Right lobe of liver (tissue), 6 donors: ENCODE measurements around the gene DMKN. TPM values are rescaled to one million over a fixed set of nuclear protein-coding genes. Genes with fewer than 3 reads are reported as not detected.

Experiments used
- ATAC-seq, 4 donors: fragments of 200-7000 bp; cut with Tn5 transposase; one replicate each; pipeline ENCODE4 v1.9.1; 2020; ENCODE audit warnings: mild to moderate bottlenecking in 4 of 4, moderate library complexity in 4 of 4
- DNase-seq, 3 donors: peaks; one replicate each; pipeline ENCODE4 v3.0.0-alpha.2; 2020
- H3K27ac ChIP-seq, 3 donors: fragments of 200-600 bp; one replicate each; pipeline ENCODE4 v1.8.0; 2022
- H3K27me3 ChIP-seq, 2 donors: fragments of 200-600 bp; one replicate each; pipeline ENCODE4 v1.8.0; 2022
- H3K36me3 ChIP-seq, 4 donors: fragments of 200-600 bp; sonication (generic) in 1 of 4; one replicate each; pipeline versions ENCODE4 v1.5.1 to v1.8.0; 2017 to 2022; ENCODE audit warnings: control low read depth in 1 of 4
- H3K4me1 ChIP-seq, 4 donors: fragments of 200-600 bp; sonication (generic) in 1 of 4; one replicate each; pipeline versions ENCODE4 v1.5.1 to v1.8.0; 2017 to 2022; ENCODE audit warnings: control low read depth in 1 of 4
- H3K4me3 ChIP-seq, 3 donors: fragments of 200-600 bp; one replicate each; pipeline ENCODE4 v1.8.0; 2022
- H3K9me3 ChIP-seq, 4 donors: fragments of 200-600 bp; sonication (generic) in 1 of 4; one replicate each; pipeline versions ENCODE4 v1.5.1 to v1.8.0; 2017 to 2022; ENCODE audit warnings: control low read depth in 1 of 4
- POLR2A ChIP-seq: fragments of 450-650 bp; IDR thresholded peaks from one replicate; pipeline ENCODE4 v1.6.1; 2017; ENCODE audit warnings: antibody characterized with exemption, mild to moderate bottlenecking
- WGBS: methylation state at CpG from one replicate; pipeline ENCODE4 v1.1.6; 2018; ENCODE audit warnings: low coverage, low lambda C conversion rate; ENCODE audit not compliant: insufficient coverage; ENCODE audit errors: missing lambda C conversion rate; 5-methylcytosine and 5-hydroxymethylcytosine counted together
- intact Hi-C, 2 donors: fragments of 100-400 bp; cut with DNase I; formaldehyde crosslinking; loops; one replicate each; pipeline versions ENCODE4 v1.11.2 to v1.14.1; 2022
- long read RNA-seq: library from polyadenylated mRNA; unstranded; transcript quantifications from one replicate; pipeline ENCODE4 v2.0.0, GENCODE V29; 2019
- total RNA-seq, 6 experiments: library from RNA; depleted of rRNA in 2 of 6; stranded (reverse); fragments of >200 nt in 2 of 6; fragmentation: NEBNext Ultra II Directional in 3 of 6; extraction: Animal tissue kit (Norgen Biotek cat#: 25700) in 3 of 6; gene quantifications; one replicate each; pipeline versions ENCODE4 v1.1.0 to v1.2.4, GENCODE V29; 2016 to 2023
- TF ChIP-seq, protein P1 (sequence below), 4 donors: fragments of 200-600 bp in 3 of 4; fragments of 450-650 bp in 1 of 4; IDR thresholded peaks; one replicate each; pipeline versions ENCODE4 v1.5.1 to v1.8.0; 2016 to 2022; ENCODE audit warnings: antibody characterized with exemption in 4 of 4, mild to moderate bottlenecking in 2 of 4
- donor health status: DM: no; HTN: yes; CAD: no.
- donor health status: DM: no; HTN: no; CAD: no.
- donor health status: DM: no; HTN: no; CAD: no.
- donor health status: DM: no; HTN: yes; CAD: no.
- donor health status: DM: no; HTN: yes; CAD: no.

DMKN gene, protein sequence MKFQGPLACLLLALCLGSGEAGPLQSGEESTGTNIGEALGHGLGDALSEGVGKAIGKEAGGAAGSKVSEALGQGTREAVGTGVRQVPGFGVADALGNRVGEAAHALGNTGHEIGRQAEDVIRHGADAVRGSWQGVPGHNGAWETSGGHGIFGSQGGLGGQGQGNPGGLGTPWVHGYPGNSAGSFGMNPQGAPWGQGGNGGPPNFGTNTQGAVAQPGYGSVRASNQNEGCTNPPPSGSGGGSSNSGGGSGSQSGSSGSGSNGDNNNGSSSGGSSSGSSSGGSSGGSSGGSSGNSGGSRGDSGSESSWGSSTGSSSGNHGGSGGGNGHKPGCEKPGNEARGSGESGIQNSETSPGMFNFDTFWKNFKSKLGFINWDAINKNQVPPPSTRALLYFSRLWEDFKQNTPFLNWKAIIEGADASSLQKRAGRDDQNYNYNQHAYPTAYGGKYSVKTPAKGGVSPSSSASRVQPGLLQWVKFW
- 1 to 10 TPM; 1.0 to 4.0 (median 2.0) TPM for total RNA-seq
- long read RNA-seq, result 0 reads

DNA sequence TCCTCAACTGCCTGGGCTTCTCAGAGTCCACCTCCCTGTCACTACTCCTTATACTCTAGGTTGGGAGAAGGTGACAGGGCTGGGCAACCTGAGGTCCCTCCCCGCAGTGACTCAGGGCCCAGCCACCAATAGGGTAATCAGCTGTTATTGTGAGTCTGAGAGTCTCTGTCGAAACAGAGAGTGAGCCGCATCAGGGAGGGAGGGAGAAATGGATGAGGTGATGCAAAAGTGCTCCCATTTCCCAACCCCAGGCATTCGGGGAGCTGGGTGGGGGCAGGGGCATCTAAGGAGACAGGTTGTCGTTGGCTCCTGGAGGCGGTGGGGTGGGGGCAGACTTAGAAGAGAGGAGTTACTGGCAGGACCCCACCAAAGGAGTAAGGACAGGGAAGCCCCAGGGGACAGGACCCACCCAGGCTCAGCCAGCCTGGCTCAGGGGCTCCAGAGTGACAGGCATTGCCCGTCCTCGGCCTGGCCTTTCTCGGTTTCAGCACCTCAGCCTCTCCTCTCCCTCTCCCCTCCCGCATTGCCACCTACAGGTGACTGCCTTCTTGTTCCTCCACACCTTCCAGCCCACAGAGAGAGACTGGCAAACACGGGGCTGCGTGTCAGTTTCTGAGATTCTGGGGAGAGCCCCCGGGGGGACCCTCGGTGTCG lies at the start of gene DMKN:
TSS of gene DMKN (minus strand) at position 22 of the 654 bp plus-strand sequence. CDS start 174 bp downstream, outside the sequence.
- peaks cover 0 to 10% (median 0%) of the 10 kb centered on the region in 4 donors for H3K4me1 ChIP-seq
- no peak for TF ChIP-seq POLR2A
- TF ChIP-seq, protein P1, sequence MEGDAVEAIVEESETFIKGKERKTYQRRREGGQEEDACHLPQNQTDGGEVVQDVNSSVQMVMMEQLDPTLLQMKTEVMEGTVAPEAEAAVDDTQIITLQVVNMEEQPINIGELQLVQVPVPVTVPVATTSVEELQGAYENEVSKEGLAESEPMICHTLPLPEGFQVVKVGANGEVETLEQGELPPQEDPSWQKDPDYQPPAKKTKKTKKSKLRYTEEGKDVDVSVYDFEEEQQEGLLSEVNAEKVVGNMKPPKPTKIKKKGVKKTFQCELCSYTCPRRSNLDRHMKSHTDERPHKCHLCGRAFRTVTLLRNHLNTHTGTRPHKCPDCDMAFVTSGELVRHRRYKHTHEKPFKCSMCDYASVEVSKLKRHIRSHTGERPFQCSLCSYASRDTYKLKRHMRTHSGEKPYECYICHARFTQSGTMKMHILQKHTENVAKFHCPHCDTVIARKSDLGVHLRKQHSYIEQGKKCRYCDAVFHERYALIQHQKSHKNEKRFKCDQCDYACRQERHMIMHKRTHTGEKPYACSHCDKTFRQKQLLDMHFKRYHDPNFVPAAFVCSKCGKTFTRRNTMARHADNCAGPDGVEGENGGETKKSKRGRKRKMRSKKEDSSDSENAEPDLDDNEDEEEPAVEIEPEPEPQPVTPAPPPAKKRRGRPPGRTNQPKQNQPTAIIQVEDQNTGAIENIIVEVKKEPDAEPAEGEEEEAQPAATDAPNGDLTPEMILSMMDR (IDR thresholded peaks at IDR 0.05), result no peak
- H3K9me3 ChIP-seq, result no peaks in the 10 kb centered on the region
- 34% methylated on average over 11 of the region's 15 CpGs for WGBS
- no peaks in the 10 kb centered on the region for H3K36me3 ChIP-seq
- DNase-seq, result no peak
- H3K27ac ChIP-seq, result no peak within 1 kb of the TSS
- no peaks in the 10 kb centered on the region for H3K27me3 ChIP-seq
- no peak within 1 kb of the TSS for H3K4me3 ChIP-seq
- ATAC-seq, result no peak
- intact Hi-C loops, result no loop called here

DNA sequence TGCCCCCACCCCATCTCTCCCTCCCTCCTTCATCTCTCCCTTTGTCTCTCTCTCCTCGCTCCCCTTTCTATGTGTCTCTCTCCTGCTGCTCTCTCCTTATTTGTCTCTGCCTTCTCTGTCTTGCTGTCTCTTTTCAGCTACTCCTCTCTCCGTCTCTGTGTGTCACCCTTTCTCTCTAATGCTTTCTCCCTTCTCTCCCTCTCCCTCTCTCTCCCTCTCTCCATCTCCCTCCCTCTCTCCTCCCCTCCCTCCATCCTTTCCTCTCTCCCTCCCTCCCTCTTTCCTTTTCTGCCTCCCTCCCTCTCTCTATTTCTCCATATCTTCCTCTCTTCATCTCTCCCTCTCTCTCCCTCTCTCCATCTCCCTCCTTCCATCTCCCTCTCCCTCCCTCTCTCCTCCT lies 49.3 kb upstream of the DMKN start:
- Histone ChIP-seq H3K4me1 (no peaks in the 10 kb centered on the region), H3K36me3 (no peaks in the 10 kb centered on the region), H3K27me3 (no peaks in the 10 kb centered on the region), H3K4me3 (no peak overlapping the region), H3K27ac (no peak overlapping the region), H3K9me3 (no peaks in the 10 kb centered on the region)
- ATAC-seq (no peak), DNase-seq (no peak)
- TF ChIP-seq, protein P1 (IDR thresholded peaks at IDR 0.05), result no peak
- TF ChIP-seq POLR2A, result no peak
- WGBS, result 80% methylated on average over 2 of the region's 2 CpGs
- intact Hi-C loops, result no loop called here

DNA sequence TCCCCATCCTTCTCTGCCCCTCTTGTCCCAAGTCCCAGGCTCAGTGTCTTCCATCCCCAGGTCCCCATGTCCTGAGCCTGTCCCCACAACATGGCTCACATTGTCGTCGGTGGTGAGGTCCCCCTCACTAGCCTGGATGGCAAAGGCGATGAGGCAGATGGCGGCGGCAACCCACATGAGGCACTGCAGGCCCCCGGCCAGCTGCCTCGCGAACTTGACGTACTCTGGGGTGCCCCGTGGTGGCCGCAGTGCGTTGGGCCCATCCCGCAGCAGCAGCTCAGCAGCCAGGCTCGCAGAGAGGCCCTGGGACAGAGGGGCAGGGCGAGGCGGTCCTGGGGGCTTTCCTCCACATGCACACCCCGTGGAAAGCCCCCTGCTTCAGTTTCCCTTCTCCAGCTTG lies 48.9 kb upstream of the DMKN start:
- DNase-seq (no peak), ATAC-seq (no peak)

DNA sequence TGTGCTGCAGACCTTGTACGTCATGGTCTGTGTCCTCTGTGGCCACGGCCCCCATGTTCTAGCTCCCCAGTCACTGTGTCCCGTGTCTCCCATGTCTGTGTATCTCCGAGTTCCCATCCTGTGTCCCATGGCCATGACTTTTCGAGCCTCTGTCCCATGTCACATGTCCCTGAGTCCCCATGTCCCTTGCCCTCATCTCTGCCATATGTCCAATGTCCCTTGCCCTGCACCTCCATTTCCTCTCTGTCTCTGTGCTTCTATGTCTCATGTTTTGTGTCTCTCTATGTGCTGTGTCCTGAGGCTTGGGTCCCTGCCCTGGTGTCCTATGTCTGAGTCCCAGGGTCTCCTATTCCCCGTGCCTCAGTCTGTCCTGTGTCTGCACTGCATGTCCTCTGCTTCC lies 48.0 kb upstream of the DMKN start:
- no peaks in the 10 kb centered on the region for H3K4me1 ChIP-seq
- DNase-seq, result no peak
- H3K36me3 ChIP-seq, result no peaks in the 10 kb centered on the region
- intact Hi-C loops, result no loop called here
- no peaks in the 10 kb centered on the region for H3K27me3 ChIP-seq
- no peaks in the 10 kb centered on the region for H3K9me3 ChIP-seq
- no peak for ATAC-seq
- no peak overlapping the region for H3K27ac ChIP-seq
- TF ChIP-seq POLR2A, result no peak
- TF ChIP-seq, protein P1 (IDR thresholded peaks at IDR 0.05), result no peak
- WGBS, result 58% methylated on average over 6 of the region's 6 CpGs
- no peak overlapping the region for H3K4me3 ChIP-seq

More for the DNA sequence above, 48.9 kb upstream of the DMKN start:
- WGBS, result 46% methylated on average over 3 of the region's 17 CpGs
- no peaks in the 10 kb centered on the region for H3K4me1 ChIP-seq
- no peak for TF ChIP-seq POLR2A
- TF ChIP-seq, protein P1 (IDR thresholded peaks at IDR 0.05), result no peak
- H3K4me3 ChIP-seq, result no peak overlapping the region
- no peaks in the 10 kb centered on the region for H3K36me3 ChIP-seq
- no peak overlapping the region for H3K27ac ChIP-seq
- no peaks in the 10 kb centered on the region for H3K27me3 ChIP-seq
- intact Hi-C loops, result no loop called here
- no peaks in the 10 kb centered on the region for H3K9me3 ChIP-seq
